ENCODE measurements around the gene OBI1. TPM values are rescaled to one million over a fixed set of nuclear protein-coding genes. Genes with fewer than 3 reads are reported as not detected.

OBI1 gene
- polyA plus RNA-seq, 4 donors = 18.6 to 26.4 (median 23.8) TPM

- DNase-seq (ENCODE audit: low read depth in 4 of 4, low spot score in 2 of 4) = no peak
These were observed 54.0 kb downstream of the OBI1 start for GRCh38 chr13:78604782-78605611.

- no peak for DNase-seq (ENCODE audit: low read depth in 4 of 4, low spot score in 2 of 4)
These were observed 55.6 kb downstream of the OBI1 start, which contains the start of gene POU4F1 for GRCh38 chr13:78603240-78603957. TSS of gene POU4F1 (minus strand) at chr13:78603552. CDS start at chr13:78603326, 226 bp downstream.

- no peak for DNase-seq (ENCODE audit: low read depth in 4 of 4, low spot score in 2 of 4)
These were observed 56.3 kb downstream of the OBI1 start for GRCh38 chr13:78602561-78603239.

- DNase-seq (ENCODE audit: low read depth in 4 of 4, low spot score in 2 of 4) = no peak
These were observed 56.9 kb downstream of the OBI1 start for GRCh38 chr13:78601874-78602560.

- DNase-seq (ENCODE audit: low read depth in 4 of 4, low spot score in 2 of 4) = no peak
These were observed 57.7 kb downstream of the OBI1 start for GRCh38 chr13:78601124-78601873.

- DNase-seq (ENCODE audit: low read depth in 4 of 4, low spot score in 2 of 4) = no peak
These were observed 58.6 kb downstream of the OBI1 start for GRCh38 chr13:78600280-78600883.

GRCh38 chr13:78599645-78600279 lies 59.2 kb downstream of the OBI1 start:
- DNase-seq (ENCODE audit: low read depth in 4 of 4, low spot score in 2 of 4) = no peak

GRCh38 chr13:78598966-78599644 lies 59.9 kb downstream of the OBI1 start:
- no peak for DNase-seq (ENCODE audit: low read depth in 4 of 4, low spot score in 2 of 4)

- DNase-seq (ENCODE audit: low read depth in 4 of 4, low spot score in 2 of 4) = no peak
These were observed 60.7 kb downstream of the OBI1 start for GRCh38 chr13:78598116-78598781.

GRCh38 chr13:78597602-78597932 lies 61.4 kb downstream of the OBI1 start:
- DNase-seq (ENCODE audit: low read depth in 4 of 4, low spot score in 2 of 4) = no peak

GRCh38 chr13:78596736-78597601 lies 62.0 kb downstream of the OBI1 start:
- no peak for DNase-seq (ENCODE audit: low read depth in 4 of 4, low spot score in 2 of 4)

GRCh38 chr13:78596399-78596735 lies 62.6 kb downstream of the OBI1 start:
- no peak for DNase-seq (ENCODE audit: low read depth in 4 of 4, low spot score in 2 of 4)

GRCh38 chr13:78595495-78596398 lies 63.2 kb downstream of the OBI1 start:
- DNase-seq (ENCODE audit: low read depth in 4 of 4, low spot score in 2 of 4) = no peak

- DNase-seq (ENCODE audit: low read depth in 4 of 4, low spot score in 2 of 4) = no peak
These were observed 64.4 kb downstream of the OBI1 start for GRCh38 chr13:78594456-78594975.

GRCh38 chr13:78593652-78594455 lies 65.1 kb downstream of the OBI1 start:
- no peak for DNase-seq (ENCODE audit: low read depth in 4 of 4, low spot score in 2 of 4)
